Neural cell (in vitro differentiated cells): Measurements from ENCODE around the gene SERPINB2. TPM values are rescaled to one million over a fixed set of nuclear protein-coding genes. Genes with fewer than 3 reads are reported as not detected.

Source experiments
- H2AFZ ChIP-seq: fragments of 200-600, 300-800 bp; sonication (generic), shearing (Covaris generic); 2 replicates; pipeline ENCODE4 v1.6.0; 2014; ENCODE audit warnings: low read depth, mild to moderate bottlenecking, antibody characterized with exemption, low read length, moderate library complexity
- H3F3A ChIP-seq: fragments of 200-600 bp; shearing (Covaris generic); 2 replicates; pipeline ENCODE4 v1.6.1; 2016; ENCODE audit warnings: mild to moderate bottlenecking, moderate library complexity, mixed read lengths, antibody characterized with exemption, low read length; ENCODE audit not compliant: insufficient read depth, poor library complexity, severe bottlenecking
- H3K27ac ChIP-seq: fragments of 200-600, 300-800 bp; sonication (generic), shearing (Covaris generic); 2 replicates; pipeline ENCODE4 v1.5.1; 2014; ENCODE audit warnings: mild to moderate bottlenecking, low read length, moderate library complexity
- H3K27me3 ChIP-seq: fragments of 300-800, 200-600 bp; sonication (generic), shearing (Covaris generic); 2 replicates; pipeline ENCODE4 v1.6.0; 2014; ENCODE audit warnings: mild to moderate bottlenecking, low read depth, low read length, moderate library complexity; ENCODE audit not compliant: insufficient read depth
- H3K36me3 ChIP-seq: fragments of 300-800, 200-600 bp; sonication (generic), shearing (Covaris generic); 2 replicates; pipeline ENCODE4 v1.5.1; 2014; ENCODE audit warnings: mild to moderate bottlenecking, antibody characterized with exemption, low read length, moderate library complexity; ENCODE audit not compliant: insufficient read depth
- H3K4me2 ChIP-seq: fragments of 300-800, 200-600 bp; sonication (generic), shearing (Covaris generic); 2 replicates; pipeline ENCODE4 v1.6.0; 2014; ENCODE audit warnings: mild to moderate bottlenecking, low read length
- H3K4me3 ChIP-seq: fragments of 300-800, 200-600 bp; sonication (generic), shearing (Covaris generic); 2 replicates; pipeline ENCODE4 v1.5.1; 2014; ENCODE audit warnings: mild to moderate bottlenecking, low read length, moderate library complexity
- H3K79me2 ChIP-seq: fragments of 200-600 bp; shearing (Covaris generic); replicated peaks from 2 replicates; pipeline ENCODE4 v1.6.0; 2014; ENCODE audit warnings: mild to moderate bottlenecking, low read length, moderate library complexity; ENCODE audit not compliant: insufficient read depth
- H3K9ac ChIP-seq: fragments of 300-800, 200-600 bp; sonication (generic), shearing (Covaris generic); 2 replicates; pipeline ENCODE4 v1.6.1; 2016; ENCODE audit warnings: mild to moderate bottlenecking, low read length, mixed read lengths
- H3K9me2 ChIP-seq: fragments of 200-600 bp; shearing (Covaris generic); 2 replicates; pipeline ENCODE4 v1.6.1; 2016; ENCODE audit warnings: mild to moderate bottlenecking, low read length, mixed read lengths; ENCODE audit not compliant: insufficient read depth
- H3K9me3 ChIP-seq: fragments of 200-600, 300-800 bp; sonication (generic), shearing (Covaris generic); 2 replicates; pipeline ENCODE4 v1.6.1; 2016; ENCODE audit warnings: mild to moderate bottlenecking, mixed run types, low read length, moderate library complexity, mixed read lengths
- H4K20me1 ChIP-seq: fragments of 200-600 bp; shearing (Covaris generic); 2 replicates; pipeline ENCODE4 v1.6.1; 2016; ENCODE audit warnings: mild to moderate bottlenecking, mixed run types; ENCODE audit not compliant: insufficient read depth
- CTCF ChIP-seq: fragments of 450-650 bp; IDR thresholded peaks from 2 replicates; pipeline ENCODE4 v1.5.1; 2014; ENCODE audit warnings: antibody characterized with exemption, mild to moderate bottlenecking, moderate library complexity; ENCODE audit not compliant: poor library complexity, severe bottlenecking
- EP300 ChIP-seq: fragments of 450-650 bp; conservative IDR thresholded peaks from 2 replicates; pipeline ENCODE4 v1.6.1; 2014; ENCODE audit warnings: antibody characterized with exemption, mild to moderate bottlenecking, moderate library complexity; ENCODE audit not compliant: poor library complexity, severe bottlenecking
- EZH2 ChIP-seq: fragments of 200-600, 300-800 bp; shearing (Covaris generic), sonication (generic); IDR thresholded peaks from 2 replicates; pipeline ENCODE4 v1.6.1; 2014; ENCODE audit warnings: antibody characterized with exemption, low read length, borderline replicate concordance, mild to moderate bottlenecking; ENCODE audit not compliant: insufficient read depth, poor library complexity, severe bottlenecking
- MXI1 ChIP-seq: fragments of 450-650 bp; conservative IDR thresholded peaks from 2 replicates; pipeline ENCODE4 v1.6.1; 2014; ENCODE audit warnings: antibody characterized with exemption, mild to moderate bottlenecking; ENCODE audit not compliant: poor library complexity, severe bottlenecking
- POLR2AphosphoS5 ChIP-seq: IDR thresholded peaks from 2 replicates; pipeline ENCODE4 v1.6.1; 2012
- RAD21 ChIP-seq: fragments of 450-650 bp; conservative IDR thresholded peaks from 2 replicates; pipeline ENCODE4 v1.6.1; 2014; ENCODE audit warnings: antibody characterized with exemption, mild to moderate bottlenecking, moderate library complexity
- SMC3 ChIP-seq: fragments of 450-650 bp; conservative IDR thresholded peaks from 2 replicates; pipeline ENCODE4 v1.6.1; 2014; ENCODE audit warnings: antibody characterized with exemption, mild to moderate bottlenecking, moderate library complexity; ENCODE audit not compliant: poor library complexity
- TAF1 ChIP-seq: IDR thresholded peaks from 2 replicates; pipeline ENCODE4 v1.6.1; 2012; ENCODE audit warnings: low read depth
- polyA plus RNA-seq: library from polyadenylated mRNA; depleted of rRNA; stranded (reverse); fragments of >200 nt; gene quantifications from 2 replicates; pipeline ENCODE4 v1.2.3, GENCODE V29; 2014
- TF ChIP-seq, protein P1 (sequence below): IDR thresholded peaks from 2 replicates; pipeline ENCODE4 v1.6.1; 2012; ENCODE audit warnings: borderline replicate concordance

The SERPINB2 gene
- polyA plus RNA-seq, 1 donor from 2014 or later: not detected

DNA sequence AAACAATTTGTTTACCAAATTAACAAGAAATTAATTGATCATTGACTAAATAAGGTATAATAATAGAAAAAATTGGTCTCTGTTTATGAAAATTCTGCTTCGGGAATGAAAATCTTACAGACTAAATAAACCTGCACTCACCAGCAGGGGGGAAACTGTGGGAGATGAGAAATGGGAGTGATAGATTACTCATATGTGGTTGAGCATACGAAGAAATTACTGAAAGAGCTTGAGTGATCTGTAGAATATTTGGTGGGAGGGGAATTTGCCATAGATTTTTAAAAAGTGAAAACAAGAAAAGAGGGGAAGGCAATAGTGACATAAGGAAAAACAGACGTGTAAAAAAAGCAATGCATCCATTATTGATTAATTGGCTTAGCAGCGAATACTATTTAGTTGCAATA lies 63.8 kb downstream of the SERPINB2 start:
- Histone ChIP-seq H3K9ac (no peak overlapping the region), H3K9me3 (no peaks in the 10 kb centered on the region), H3K79me2 (no peaks in the 10 kb centered on the region), H3K27me3 (peaks cover 15% of the 10 kb centered on the region), H4K20me1 (no peaks in the 10 kb centered on the region), H2AFZ (no peak overlapping the region), H3F3A (no peaks in the 10 kb centered on the region), H3K36me3 (no peaks in the 10 kb centered on the region), H3K9me2 (no peaks in the 10 kb centered on the region), H3K4me3 (no peak overlapping the region), H3K27ac (no peak overlapping the region), H3K4me2 (no peak overlapping the region)
- no peak for TF ChIP-seq EZH2
- TF ChIP-seq TAF1: no peak
- no peak for TF ChIP-seq RAD21
- TF ChIP-seq POLR2AphosphoS5: no peak
- TF ChIP-seq SMC3: no peak
- no peak for TF ChIP-seq EP300
- TF ChIP-seq, protein P1, sequence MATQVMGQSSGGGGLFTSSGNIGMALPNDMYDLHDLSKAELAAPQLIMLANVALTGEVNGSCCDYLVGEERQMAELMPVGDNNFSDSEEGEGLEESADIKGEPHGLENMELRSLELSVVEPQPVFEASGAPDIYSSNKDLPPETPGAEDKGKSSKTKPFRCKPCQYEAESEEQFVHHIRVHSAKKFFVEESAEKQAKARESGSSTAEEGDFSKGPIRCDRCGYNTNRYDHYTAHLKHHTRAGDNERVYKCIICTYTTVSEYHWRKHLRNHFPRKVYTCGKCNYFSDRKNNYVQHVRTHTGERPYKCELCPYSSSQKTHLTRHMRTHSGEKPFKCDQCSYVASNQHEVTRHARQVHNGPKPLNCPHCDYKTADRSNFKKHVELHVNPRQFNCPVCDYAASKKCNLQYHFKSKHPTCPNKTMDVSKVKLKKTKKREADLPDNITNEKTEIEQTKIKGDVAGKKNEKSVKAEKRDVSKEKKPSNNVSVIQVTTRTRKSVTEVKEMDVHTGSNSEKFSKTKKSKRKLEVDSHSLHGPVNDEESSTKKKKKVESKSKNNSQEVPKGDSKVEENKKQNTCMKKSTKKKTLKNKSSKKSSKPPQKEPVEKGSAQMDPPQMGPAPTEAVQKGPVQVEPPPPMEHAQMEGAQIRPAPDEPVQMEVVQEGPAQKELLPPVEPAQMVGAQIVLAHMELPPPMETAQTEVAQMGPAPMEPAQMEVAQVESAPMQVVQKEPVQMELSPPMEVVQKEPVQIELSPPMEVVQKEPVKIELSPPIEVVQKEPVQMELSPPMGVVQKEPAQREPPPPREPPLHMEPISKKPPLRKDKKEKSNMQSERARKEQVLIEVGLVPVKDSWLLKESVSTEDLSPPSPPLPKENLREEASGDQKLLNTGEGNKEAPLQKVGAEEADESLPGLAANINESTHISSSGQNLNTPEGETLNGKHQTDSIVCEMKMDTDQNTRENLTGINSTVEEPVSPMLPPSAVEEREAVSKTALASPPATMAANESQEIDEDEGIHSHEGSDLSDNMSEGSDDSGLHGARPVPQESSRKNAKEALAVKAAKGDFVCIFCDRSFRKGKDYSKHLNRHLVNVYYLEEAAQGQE: no peak
- no peak for TF ChIP-seq CTCF
- TF ChIP-seq MXI1: no peak

Other genes with a start within 250 kb of the SERPINB2 start
- not detected in 2 replicates for gene SERPINB4, start 243.4 kb upstream of the SERPINB2 start, polyA plus RNA-seq
- gene SERPINB3, start 225.8 kb upstream of the SERPINB2 start, polyA plus RNA-seq: not detected in 2 replicates
- gene SERPINB11, start 184.7 kb upstream of the SERPINB2 start, polyA plus RNA-seq: not detected in 2 replicates
- not detected in 2 replicates for gene SERPINB7, start 112.3 kb upstream of the SERPINB2 start, polyA plus RNA-seq
- not detected in 2 replicates for gene SERPINB10, start 20.3 kb downstream of the SERPINB2 start, polyA plus RNA-seq
- not detected in 2 replicates for gene HMSD, start 61.6 kb downstream of the SERPINB2 start, polyA plus RNA-seq
- gene SERPINB8, start 82.4 kb downstream of the SERPINB2 start, polyA plus RNA-seq: 2.0 and 7.0 TPM in 2 replicates